Tibial nerve (tissue), 4 donors: ENCODE data around the gene VWCE. TPM values are rescaled to one million over a fixed set of nuclear protein-coding genes. Genes with fewer than 3 reads are reported as not detected.

Experiments used
- DNase-seq, 2 donors: peaks; one replicate each; pipeline ENCODE4 v3.0.0-alpha.2; 2019; ENCODE audit warnings: low spot score in 2 of 2
- H3K27ac ChIP-seq, 4 donors: fragments of 200-600 bp; sonication (generic) in 3 of 4; one replicate each; pipeline ENCODE4 v1.5.1; 2017 to 2019; ENCODE audit warnings: mild to moderate bottlenecking in 1 of 4
- H3K27me3 ChIP-seq, 2 donors: fragments of 200-600 bp; sonication (generic) in 1 of 2; one replicate each; pipeline versions ENCODE4 v1.5.1 to v1.6.0; 2017 to 2019
- H3K36me3 ChIP-seq, 3 donors: fragments of 200-600 bp; sonication (generic); one replicate each; pipeline ENCODE4 v1.5.1; 2018 to 2019
- H3K4me1 ChIP-seq, 4 donors: fragments of 200-600 bp; sonication (generic) in 3 of 4; one replicate each; pipeline ENCODE4 v1.5.1; 2017 to 2019
- H3K4me3 ChIP-seq, 4 donors: fragments of 200-600 bp; sonication (generic) in 3 of 4; one replicate each; pipeline ENCODE4 v1.5.1; 2017 to 2019; ENCODE audit warnings: mild to moderate bottlenecking in 1 of 4, moderate library complexity in 1 of 4
- H3K9me3 ChIP-seq, 4 donors: fragments of 200-600 bp; sonication (generic) in 3 of 4; one replicate each; pipeline ENCODE4 v1.5.1; 2017 to 2019
- EP300 ChIP-seq, 2 donors: sonication (generic); formaldehyde crosslinking; IDR thresholded peaks; one replicate each; pipeline ENCODE4 v1.6.1; 2017; ENCODE audit warnings: antibody characterized with exemption in 2 of 2, mild to moderate bottlenecking in 1 of 2
- POLR2A ChIP-seq, 2 donors: fragments of 450-650 bp; IDR thresholded peaks; one replicate each; pipeline ENCODE4 v1.6.1; 2017; ENCODE audit warnings: antibody characterized with exemption in 2 of 2, mild to moderate bottlenecking in 2 of 2, moderate library complexity in 2 of 2
- WGBS, 2 donors: methylation state at CpG; one replicate each; pipeline ENCODE4 v1.1.5; 2018; 5-methylcytosine and 5-hydroxymethylcytosine counted together
- total RNA-seq, 4 donors: library from RNA; depleted of rRNA; stranded (reverse); fragments of >200 nt; gene quantifications; one replicate each; pipeline ENCODE4 v1.1.0, GENCODE V29; 2016
- TF ChIP-seq, protein P1 (sequence below), 5 experiments: fragments of 200-600 bp in 3 of 5; fragments of 450-650 bp in 2 of 5; sonication (generic) in 3 of 5; IDR thresholded peaks; one replicate each; pipeline ENCODE4 v1.5.1; 2016 to 2019; ENCODE audit warnings: antibody characterized with exemption in 5 of 5, mild to moderate bottlenecking in 3 of 5, moderate library complexity in 2 of 5

The VWCE gene
- total RNA-seq, 4 donors from 2014 or later, result 1.3 to 6.3 (median 4.3) TPM

DNA sequence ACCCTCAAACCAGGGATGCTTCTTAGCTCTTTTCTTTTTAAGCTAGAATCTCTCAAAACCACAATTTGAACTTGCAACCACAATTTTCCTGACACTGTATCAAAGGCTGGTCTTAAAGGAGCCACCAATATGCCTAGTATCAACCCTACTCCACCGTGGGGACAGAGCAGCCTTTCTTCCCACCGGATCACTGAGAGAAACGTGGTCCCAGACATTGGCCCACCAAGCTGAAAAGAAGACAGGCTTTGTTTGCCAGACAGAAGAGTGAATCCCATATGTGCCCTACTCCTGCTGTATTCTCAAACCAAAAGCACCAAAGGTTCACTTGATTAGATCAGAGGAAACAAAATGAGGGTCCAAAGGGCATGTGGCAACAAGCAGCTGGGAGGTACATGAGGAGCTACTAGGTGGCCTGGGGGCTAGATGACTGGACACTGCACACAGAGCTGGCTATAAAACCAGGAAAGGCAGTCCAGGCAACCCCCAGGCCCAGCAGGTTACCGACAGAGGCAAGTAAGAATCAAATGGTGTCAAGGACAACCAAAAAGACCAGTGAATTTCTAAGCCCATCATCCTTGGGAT is 3.6 kb upstream of the VWCE start:
- H3K36me3 ChIP-seq, result peaks cover 10 to 51% (median 22%) of the 10 kb centered on the region in 3 donors
- TF ChIP-seq EP300 (IDR thresholded peaks at IDR 0.05) (no peak), POLR2A (IDR thresholded peaks at IDR 0.05) (no peak)
- TF ChIP-seq, protein P1, sequence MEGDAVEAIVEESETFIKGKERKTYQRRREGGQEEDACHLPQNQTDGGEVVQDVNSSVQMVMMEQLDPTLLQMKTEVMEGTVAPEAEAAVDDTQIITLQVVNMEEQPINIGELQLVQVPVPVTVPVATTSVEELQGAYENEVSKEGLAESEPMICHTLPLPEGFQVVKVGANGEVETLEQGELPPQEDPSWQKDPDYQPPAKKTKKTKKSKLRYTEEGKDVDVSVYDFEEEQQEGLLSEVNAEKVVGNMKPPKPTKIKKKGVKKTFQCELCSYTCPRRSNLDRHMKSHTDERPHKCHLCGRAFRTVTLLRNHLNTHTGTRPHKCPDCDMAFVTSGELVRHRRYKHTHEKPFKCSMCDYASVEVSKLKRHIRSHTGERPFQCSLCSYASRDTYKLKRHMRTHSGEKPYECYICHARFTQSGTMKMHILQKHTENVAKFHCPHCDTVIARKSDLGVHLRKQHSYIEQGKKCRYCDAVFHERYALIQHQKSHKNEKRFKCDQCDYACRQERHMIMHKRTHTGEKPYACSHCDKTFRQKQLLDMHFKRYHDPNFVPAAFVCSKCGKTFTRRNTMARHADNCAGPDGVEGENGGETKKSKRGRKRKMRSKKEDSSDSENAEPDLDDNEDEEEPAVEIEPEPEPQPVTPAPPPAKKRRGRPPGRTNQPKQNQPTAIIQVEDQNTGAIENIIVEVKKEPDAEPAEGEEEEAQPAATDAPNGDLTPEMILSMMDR (IDR thresholded peaks at IDR 0.05), result no peak
- 52 to 62% methylated on average over 4 of the region's 4 CpGs for WGBS, 2 donors
- H3K4me1 ChIP-seq, result peaks cover 0 to 55% (median 34%) of the 10 kb centered on the region in 4 donors
- DNase-seq, result no peak
- no peaks in the 10 kb centered on the region for H3K9me3 ChIP-seq
- no peak overlapping the region for H3K4me3 ChIP-seq
- peak overlapping the region in 2 of 4 donors; percentile 56 to 71 for H3K27ac ChIP-seq
- no peaks in the 10 kb centered on the region for H3K27me3 ChIP-seq

DNA sequence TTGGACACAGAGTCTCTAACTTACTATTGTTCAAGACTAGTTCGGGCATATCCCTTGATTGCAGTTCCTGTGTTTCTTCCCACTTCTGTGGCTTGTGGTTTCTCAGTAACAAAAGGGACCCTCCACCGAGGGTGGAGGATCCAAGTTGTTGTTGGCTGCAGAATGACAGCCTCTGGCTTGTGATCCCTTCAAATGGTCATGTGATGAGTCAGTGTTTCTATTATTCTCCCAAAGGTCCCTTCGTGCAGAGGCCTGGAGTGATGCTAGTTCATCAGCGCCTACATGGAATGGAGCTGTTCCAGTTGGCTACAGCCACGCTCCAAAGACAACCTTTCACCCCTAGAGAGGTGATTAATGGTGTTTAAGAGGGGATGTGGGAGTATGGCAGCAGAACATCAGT is 2.6 kb upstream of the VWCE start:
- peak in 1 of 2 donors; percentile 66 for DNase-seq
- H3K27ac ChIP-seq, result peak overlapping the region in 2 of 4 donors; percentile 56 to 71

DNA sequence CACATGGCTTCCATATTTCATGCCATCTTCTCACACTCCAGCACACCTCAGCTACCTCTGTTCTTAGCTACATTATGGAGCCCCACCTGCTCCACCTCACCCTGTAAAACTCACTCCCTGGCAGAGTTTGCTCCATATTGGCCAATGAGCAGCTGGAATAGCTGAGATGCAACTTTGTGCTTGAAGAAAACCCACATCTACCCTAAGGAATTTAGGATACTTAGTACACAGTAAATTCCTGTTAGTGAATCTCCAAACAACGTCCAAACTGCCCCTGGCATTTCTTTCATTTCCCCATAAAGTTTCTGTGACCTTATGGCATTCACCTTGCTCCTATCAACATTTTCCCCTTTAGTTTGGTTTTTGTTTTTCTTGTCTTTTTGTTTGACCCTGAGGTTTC is 2.2 kb upstream of the VWCE start:
- H3K4me1 ChIP-seq, result peaks cover 0 to 61% (median 36%) of the 10 kb centered on the region in 4 donors
- H3K27ac ChIP-seq, result peak overlapping the region in 2 of 4 donors; percentile 56 to 71
- H3K9me3 ChIP-seq, result no peaks in the 10 kb centered on the region
- no peak for TF ChIP-seq EP300 (IDR thresholded peaks at IDR 0.05)
- no peak for TF ChIP-seq POLR2A (IDR thresholded peaks at IDR 0.05)
- TF ChIP-seq, protein P1 (IDR thresholded peaks at IDR 0.05), result no peak
- H3K27me3 ChIP-seq, result no peaks in the 10 kb centered on the region
- peaks cover 6 to 36% (median 12%) of the 10 kb centered on the region in 3 donors for H3K36me3 ChIP-seq
- H3K4me3 ChIP-seq, result no peak overlapping the region
- DNase-seq, result no peak
- WGBS, 2 donors, result 0 to 16% methylated on average over 1 of the region's 1 CpG

More for the DNA sequence above, 2.6 kb upstream of the VWCE start:
- TF ChIP-seq, protein P1 (IDR thresholded peaks at IDR 0.05), result no peak
- TF ChIP-seq EP300 (IDR thresholded peaks at IDR 0.05) (peak in 1 of 2 donors; percentile 79), POLR2A (IDR thresholded peaks at IDR 0.05) (no peak)
- Histone ChIP-seq H3K27me3 (no peaks in the 10 kb centered on the region), H3K36me3 (peaks cover 10 to 40% (median 16%) of the 10 kb centered on the region in 3 donors), H3K9me3 (no peaks in the 10 kb centered on the region), H3K4me3 (no peak overlapping the region), H3K4me1 (peaks cover 0 to 61% (median 36%) of the 10 kb centered on the region in 4 donors)
- WGBS, 2 donors, result 4 to 10% methylated on average over 5 of the region's 5 CpGs

DNA sequence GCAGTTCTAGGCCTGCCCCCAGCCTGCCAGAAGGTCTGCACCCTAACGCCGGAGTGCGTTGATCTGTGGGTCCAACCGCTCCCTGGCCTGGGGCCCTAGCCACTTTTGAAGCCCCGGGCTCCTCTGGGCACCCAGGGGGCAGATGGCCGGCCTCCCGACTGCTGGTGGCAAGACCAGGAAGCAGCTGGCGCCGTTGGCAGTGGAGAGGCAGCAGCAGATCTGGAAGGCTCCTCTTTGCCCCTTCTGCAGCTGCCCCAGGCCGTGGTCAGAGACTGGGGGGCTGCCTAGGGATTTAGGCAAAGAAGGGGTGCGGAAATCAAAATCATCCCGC is 445 bp upstream of the VWCE start:
- DNase-seq, result no peak
- H3K9me3 ChIP-seq, result no peaks in the 10 kb centered on the region
- H3K36me3 ChIP-seq, result peaks cover 0 to 19% (median 8%) of the 10 kb centered on the region in 3 donors
- H3K27ac ChIP-seq, result peak overlapping the region in 1 of 4 donors; percentile 81
- H3K4me3 ChIP-seq, result peak overlapping the region; percentile 36 to 72 (median 50)
- H3K27me3 ChIP-seq, result no peaks in the 10 kb centered on the region
- WGBS, 2 donors, result 60 to 62% methylated on average over 12 of the region's 12 CpGs
- H3K4me1 ChIP-seq, result peaks cover 0 to 61% (median 36%) of the 10 kb centered on the region in 4 donors
- TF ChIP-seq, protein P1 (IDR thresholded peaks at IDR 0.05), result no peak
- TF ChIP-seq EP300 (IDR thresholded peaks at IDR 0.05) (no peak), POLR2A (IDR thresholded peaks at IDR 0.05) (no peak)

DNA sequence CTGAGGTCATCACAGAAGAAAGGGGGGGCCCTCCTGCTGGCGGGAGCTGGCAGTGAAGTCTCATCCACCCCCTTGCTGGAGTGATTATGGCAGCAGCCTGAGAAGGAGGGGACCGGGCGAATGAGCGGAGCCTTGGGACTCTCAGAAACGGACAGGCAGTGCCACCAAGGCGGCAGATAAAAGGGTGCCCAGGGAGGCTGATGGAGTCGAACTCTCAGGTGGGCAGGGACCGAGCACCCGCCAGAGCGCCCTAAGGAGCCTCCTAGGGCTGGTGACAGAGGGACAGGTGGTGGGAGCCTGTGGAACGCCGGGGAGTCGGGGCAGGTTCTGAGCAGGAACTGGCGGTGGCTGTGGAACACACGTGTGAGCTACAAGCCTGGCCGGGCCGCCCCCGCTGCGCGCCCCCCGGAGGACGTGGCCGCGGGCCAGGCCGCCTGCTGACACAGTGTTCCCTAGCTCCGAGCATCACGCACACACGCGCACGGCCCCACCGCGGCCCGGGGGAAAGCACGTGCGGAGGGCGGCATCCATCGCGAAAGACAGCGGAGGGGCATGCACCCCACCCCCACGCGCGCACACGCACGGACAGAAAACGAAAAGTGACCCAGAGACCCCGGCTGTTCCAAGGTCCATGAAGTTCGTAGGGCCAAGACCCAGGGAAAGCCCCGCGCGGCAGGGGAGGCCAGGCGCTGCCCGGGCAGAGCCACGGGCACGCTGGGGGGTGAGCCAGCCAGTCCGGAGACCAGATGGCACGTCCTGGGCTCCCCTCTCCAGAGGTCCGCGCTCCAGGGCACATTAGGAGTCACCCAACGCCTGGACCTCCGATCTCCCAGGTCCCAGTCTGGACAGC is 1.0 kb downstream of the VWCE start:
- H3K27ac ChIP-seq, result peak overlapping the region in 2 of 4 donors; percentile 60 to 81
- H3K36me3 ChIP-seq, result peaks cover 0 to 4% (median 0%) of the 10 kb centered on the region in 3 donors
- peak overlapping the region; percentile 36 to 72 (median 50) for H3K4me3 ChIP-seq
- H3K4me1 ChIP-seq, result peaks cover 0 to 58% (median 36%) of the 10 kb centered on the region in 4 donors
- WGBS, 2 donors, result 2 to 3% methylated on average over 29 to 43 of the region's 60 CpGs
- TF ChIP-seq POLR2A (IDR thresholded peaks at IDR 0.05) (no peak), EP300 (IDR thresholded peaks at IDR 0.05) (peak in 1 of 2 donors; percentile 56)
- TF ChIP-seq, protein P1 (IDR thresholded peaks at IDR 0.05), result peak in 1 of 5 experiments; percentile 12
- H3K27me3 ChIP-seq, result no peaks in the 10 kb centered on the region
- H3K9me3 ChIP-seq, result no peaks in the 10 kb centered on the region
- DNase-seq, result peak; percentile 28 to 47
